HS-5 (cell line): ENCODE data around the gene COL5A1.
"Not testable (repeated sequence)": the region's sequence is repeated elsewhere in the genome, so short reads cannot be mapped to it uniquely, and the experiment has no call there.

Source experiments
- DNase-seq: peaks from one replicate; pipeline ENCODE4 v3.0.0-alpha.2; 2012; ENCODE audit warnings: low read depth

Gene COL5A1

GRCh38 chr9:134855231-134855899 is 213.8 kb downstream of the COL5A1 start:
- DNase-seq: no peak

- no peak for DNase-seq
Observed at GRCh38 chr9:134855900-134856377, 214.3 kb downstream of the COL5A1 start.

- DNase-seq: not testable (repeated sequence)
Observed at GRCh38 chr9:134857451-134857850, 215.8 kb downstream of the COL5A1 start.

GRCh38 chr9:134858051-134858841 is 216.6 kb downstream of the COL5A1 start:
- peak; percentile 14 for DNase-seq

- no peak for DNase-seq
Observed at GRCh38 chr9:134860510-134860909, 218.9 kb downstream of the COL5A1 start.

GRCh38 chr9:134861595-134862334 is 220.2 kb downstream of the COL5A1 start:
- DNase-seq: no peak

- DNase-seq: no peak
Observed at GRCh38 chr9:134863306-134863902, 221.8 kb downstream of the COL5A1 start.

GRCh38 chr9:134863941-134864820 is 222.6 kb downstream of the COL5A1 start:
- DNase-seq: no peak

- no peak for DNase-seq
Observed at GRCh38 chr9:134864821-134865190, 223.2 kb downstream of the COL5A1 start.

- DNase-seq: no peak
Observed at GRCh38 chr9:134867917-134868750, 226.5 kb downstream of the COL5A1 start.

- no peak for DNase-seq
Observed at GRCh38 chr9:134868751-134869553, 227.3 kb downstream of the COL5A1 start.

GRCh38 chr9:134869554-134870300 is 228.1 kb downstream of the COL5A1 start:
- no peak for DNase-seq

- no peak for DNase-seq
Observed at GRCh38 chr9:134870301-134870694, 228.7 kb downstream of the COL5A1 start.

- DNase-seq: no peak
Observed at GRCh38 chr9:134870746-134871662, 229.4 kb downstream of the COL5A1 start.

GRCh38 chr9:134871697-134872340 is 230.2 kb downstream of the COL5A1 start:
- no peak for DNase-seq

- no peak for DNase-seq
Observed at GRCh38 chr9:134872482-134873231, 231.1 kb downstream of the COL5A1 start.
